GM21825 (cell line): ENCODE data around the gene SLC8A2.

Source experiments
- ATAC-seq: cut with Tn5 transposase; IDR thresholded peaks from one replicate; pipeline ENCODE4 v1.9.1; 2021; ENCODE audit warnings: mild to moderate bottlenecking, moderate library complexity; ENCODE audit not compliant: unreplicated experiment

The SLC8A2 gene

GRCh38 chr19:47471733-47472457 is at the start of gene SLC8A2:
Gene SLC8A2, minus strand, starts transcription at chr19:47471893. Its CDS starts 5,490 bp downstream, at chr19:47466403.
- no peak for ATAC-seq

- ATAC-seq = no peak
Measured at GRCh38 chr19:47520839-47521238, 49.1 kb upstream of the SLC8A2 start.

GRCh38 chr19:47520343-47520806 is 48.7 kb upstream of the SLC8A2 start:
- no peak for ATAC-seq

- no peak for ATAC-seq
Measured at GRCh38 chr19:47518854-47519253, 47.2 kb upstream of the SLC8A2 start.

GRCh38 chr19:47518139-47518538 is 46.4 kb upstream of the SLC8A2 start:
- ATAC-seq = no peak

GRCh38 chr19:47514869-47515588 is 43.3 kb upstream of the SLC8A2 start, which contains the start of gene NAPA:
Gene NAPA, minus strand, starts transcription at chr19:47515063. Its CDS starts 123 bp downstream, at chr19:47514940.
- ATAC-seq = peak; percentile 73

GRCh38 chr19:47514151-47514868 is 42.6 kb upstream of the SLC8A2 start:
- peak; percentile 2 for ATAC-seq

- ATAC-seq = no peak
Measured at GRCh38 chr19:47512948-47513319, 41.2 kb upstream of the SLC8A2 start.

- ATAC-seq = no peak
Measured at GRCh38 chr19:47512183-47512947, 40.7 kb upstream of the SLC8A2 start.

- ATAC-seq = no peak
Measured at GRCh38 chr19:47511681-47512080, 40.0 kb upstream of the SLC8A2 start.

GRCh38 chr19:47511128-47511517 is 39.4 kb upstream of the SLC8A2 start:
- no peak for ATAC-seq

GRCh38 chr19:47510516-47511127 is 38.9 kb upstream of the SLC8A2 start:
- no peak for ATAC-seq

- ATAC-seq = no peak
Measured at GRCh38 chr19:47509973-47510372, 38.3 kb upstream of the SLC8A2 start.

- no peak for ATAC-seq
Measured at GRCh38 chr19:47509170-47509847, 37.6 kb upstream of the SLC8A2 start.

GRCh38 chr19:47508721-47509120 is 37.0 kb upstream of the SLC8A2 start:
- ATAC-seq = no peak

- ATAC-seq = no peak
Measured at GRCh38 chr19:47507924-47508553, 36.3 kb upstream of the SLC8A2 start.

- ATAC-seq = no peak
Measured at GRCh38 chr19:47507012-47507411, 35.3 kb upstream of the SLC8A2 start.

GRCh38 chr19:47506459-47506858 is 34.8 kb upstream of the SLC8A2 start:
- ATAC-seq = no peak

GRCh38 chr19:47505506-47505905 is 33.8 kb upstream of the SLC8A2 start:
- ATAC-seq = no peak
